ENCODE measurements around the gene DUSP6. TPM values are rescaled to one million over a fixed set of nuclear protein-coding genes. Genes with fewer than 3 reads are reported as not detected.
A peak's percentile ranks its signal among the peaks of the same experiment; 100 is the strongest.

Gene DUSP6
- total and polyA plus RNA-seq, 2 of the 13 experiments (the other 11 are each of a cell fraction or from before 2014, with no cell fraction given): 40.9 to 161 TPM

- TF ChIP-seq PREB (CRISPR knock-in tag; IDR thresholded peaks at IDR 0.05): no peak
- no peak for TF ChIP-seq ZNF512 (CRISPR knock-in tag; IDR thresholded peaks at IDR 0.05)
- no peak for TF ChIP-seq ZFP62 (CRISPR knock-in tag; IDR thresholded peaks at IDR 0.05)
- TF ChIP-seq ATF5 (CRISPR knock-in tag; IDR thresholded peaks at IDR 0.05; ENCODE audit: low read depth): no peak
- TF ChIP-seq EP300 (IDR thresholded peaks at IDR 0.05; ENCODE audit: low read depth in 2 of 2, low read length in 2 of 2): peak; percentile 31 to 96; a peak in 3 of 4 replicates
- peak; percentile 93 for TF ChIP-seq EP300 (CRISPR knock-in tag; IDR thresholded peaks at IDR 0.05; ENCODE audit: borderline replicate concordance)
- peak; percentile 61 for TF ChIP-seq SALL1 (CRISPR knock-in tag; IDR thresholded peaks at IDR 0.05)
- TF ChIP-seq KAT8 (CRISPR knock-in tag; IDR thresholded peaks at IDR 0.05): peak; percentile 66
- no peak for TF ChIP-seq SRSF4 (IDR thresholded peaks at IDR 0.05; ENCODE audit: low read depth, low read length, poor library complexity, severe bottlenecking)
- no peak for TF ChIP-seq EED (CRISPR knock-in tag; IDR thresholded peaks at IDR 0.05)
- TF ChIP-seq, protein P1, sequence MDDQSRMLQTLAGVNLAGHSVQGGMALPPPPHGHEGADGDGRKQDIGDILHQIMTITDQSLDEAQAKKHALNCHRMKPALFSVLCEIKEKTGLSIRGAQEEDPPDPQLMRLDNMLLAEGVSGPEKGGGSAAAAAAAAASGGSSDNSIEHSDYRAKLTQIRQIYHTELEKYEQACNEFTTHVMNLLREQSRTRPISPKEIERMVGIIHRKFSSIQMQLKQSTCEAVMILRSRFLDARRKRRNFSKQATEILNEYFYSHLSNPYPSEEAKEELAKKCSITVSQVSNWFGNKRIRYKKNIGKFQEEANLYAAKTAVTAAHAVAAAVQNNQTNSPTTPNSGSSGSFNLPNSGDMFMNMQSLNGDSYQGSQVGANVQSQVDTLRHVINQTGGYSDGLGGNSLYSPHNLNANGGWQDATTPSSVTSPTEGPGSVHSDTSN (CRISPR knock-in tag; IDR thresholded peaks at IDR 0.05; ENCODE audit: borderline replicate concordance): no peak
- no peak for TF ChIP-seq ZNF329 (CRISPR knock-in tag; IDR thresholded peaks at IDR 0.05; ENCODE audit: low read depth)
- TF ChIP-seq NR2F2 (IDR thresholded peaks at IDR 0.05; ENCODE audit: borderline replicate concordance, low read depth): peak; percentile 71; the same call in 1 of the 2 replicates
- TF ChIP-seq HNRNPK (IDR thresholded peaks at IDR 0.05; ENCODE audit: low read depth, low read length, poor library complexity, severe bottlenecking): no peak
- no peak for TF ChIP-seq ZNF256 (CRISPR knock-in tag; conservative IDR thresholded peaks at IDR 0.05)
These were observed 31.1 kb upstream of the DUSP6 start (continued) for GRCh38 chr12:89383235-89384049.
